Parathyroid adenoma (tissue), 2 donors: ENCODE results near the gene NOS1AP.

Experiments
- H2AFZ ChIP-seq: fragments of 300-600 bp; sonication (generic); one replicate; pipeline ENCODE4 v1.7.0; 2017; ENCODE audit warnings: antibody characterized with exemption, mild to moderate bottlenecking
- H3K27ac ChIP-seq: fragments of 300-600 bp; sonication (generic); one replicate; pipeline ENCODE4 v1.7.0; 2017
- H3K27me3 ChIP-seq: fragments of 300-600 bp; sonication (generic); one replicate; pipeline ENCODE4 v1.7.0; 2017; ENCODE audit warnings: low read length; ENCODE audit not compliant: control insufficient read depth, insufficient read depth
- H3K36me3 ChIP-seq: fragments of 300-600 bp; sonication (generic); one replicate; pipeline ENCODE4 v1.7.0; 2017; ENCODE audit warnings: low read length; ENCODE audit not compliant: control insufficient read depth, insufficient read depth
- H3K4me1 ChIP-seq: fragments of 300-600 bp; sonication (generic); one replicate; pipeline ENCODE4 v1.7.0; 2017; ENCODE audit warnings: control low read depth
- H3K4me2 ChIP-seq: fragments of 300-600 bp; sonication (generic); one replicate; pipeline ENCODE4 v1.7.0; 2017; ENCODE audit warnings: low read length
- H3K4me3 ChIP-seq: fragments of 300-600 bp; sonication (generic); one replicate; pipeline ENCODE4 v1.7.0; 2017; ENCODE audit warnings: low read depth, low read length
- H3K79me2 ChIP-seq: fragments of 300-600 bp; sonication (generic); one replicate; pipeline ENCODE4 v1.7.0; 2017; ENCODE audit warnings: control low read depth
- H3K9ac ChIP-seq: fragments of 300-600 bp; sonication (generic); one replicate; pipeline ENCODE4 v1.7.0; 2017; ENCODE audit warnings: mild to moderate bottlenecking
- H3K9me3 ChIP-seq: fragments of 300-600 bp; sonication (generic); one replicate; pipeline ENCODE4 v1.7.0; 2017; ENCODE audit warnings: low read length; ENCODE audit not compliant: control insufficient read depth
- CTCF ChIP-seq: fragments of 300-600 bp; sonication (generic); IDR thresholded peaks from one replicate; pipeline ENCODE4 v1.7.0; 2017; ENCODE audit warnings: antibody characterized with exemption, mild to moderate bottlenecking
- donor health status: primary hyperparathyroidism.

NOS1AP gene

GRCh38 chr1:162389971-162390370 lies 320.5 kb downstream of the NOS1AP start:
- Histone ChIP-seq H3K79me2 (no peaks in the 10 kb centered on the region), H3K9me3 (no peaks in the 10 kb centered on the region), H3K27ac (no peak overlapping the region), H3K4me2 (no peak overlapping the region), H2AFZ (no peak overlapping the region), H3K27me3 (no peaks in the 10 kb centered on the region), H3K9ac (no peak overlapping the region), H3K4me1 (no peaks in the 10 kb centered on the region), H3K4me3 (no peak overlapping the region), H3K36me3 (no peaks in the 10 kb centered on the region)
- TF ChIP-seq CTCF: no peak

- H3K9me3 ChIP-seq: no peaks in the 10 kb centered on the region
- H3K4me3 ChIP-seq: no peak overlapping the region
- H3K27ac ChIP-seq: no peak overlapping the region
- no peak overlapping the region for H3K4me2 ChIP-seq
- no peak for TF ChIP-seq CTCF
- no peaks in the 10 kb centered on the region for H3K4me1 ChIP-seq
- H3K9ac ChIP-seq: no peak overlapping the region
- H3K79me2 ChIP-seq: no peaks in the 10 kb centered on the region
- no peaks in the 10 kb centered on the region for H3K27me3 ChIP-seq
- no peaks in the 10 kb centered on the region for H3K36me3 ChIP-seq
- H2AFZ ChIP-seq: no peak overlapping the region
Measured at GRCh38 chr1:162390396-162391185, 321.1 kb downstream of the NOS1AP start.

- Histone ChIP-seq H3K36me3 (no peaks in the 10 kb centered on the region), H3K4me2 (no peak overlapping the region), H3K9me3 (no peaks in the 10 kb centered on the region), H2AFZ (no peak overlapping the region), H3K79me2 (no peaks in the 10 kb centered on the region), H3K27me3 (no peaks in the 10 kb centered on the region), H3K9ac (no peak overlapping the region), H3K4me1 (no peaks in the 10 kb centered on the region), H3K4me3 (no peak overlapping the region), H3K27ac (no peak overlapping the region)
- peak; percentile 64 for TF ChIP-seq CTCF
Measured at GRCh38 chr1:162391790-162392563, 322.5 kb downstream of the NOS1AP start.

GRCh38 chr1:162396201-162396906 lies 326.9 kb downstream of the NOS1AP start:
- no peak for TF ChIP-seq CTCF
- no peaks in the 10 kb centered on the region for H3K4me1 ChIP-seq

More at GRCh38 chr1:162396201-162396906, 326.9 kb downstream of the NOS1AP start:
- no peaks in the 10 kb centered on the region for H3K27me3 ChIP-seq
- no peak overlapping the region for H3K4me3 ChIP-seq
- no peaks in the 10 kb centered on the region for H3K9me3 ChIP-seq
- H3K27ac ChIP-seq: no peak overlapping the region
- H3K36me3 ChIP-seq: no peaks in the 10 kb centered on the region
- no peak overlapping the region for H3K9ac ChIP-seq
- H3K79me2 ChIP-seq: no peaks in the 10 kb centered on the region
- H3K4me2 ChIP-seq: no peak overlapping the region
- no peak overlapping the region for H2AFZ ChIP-seq
